OCI-LY3 (cell line): ENCODE data around the gene CYP24A1.

Experiments
- CTCF ChIP-seq: fragments of 200-600, 300-600 bp; sonication (generic); IDR thresholded peaks from 2 replicates; pipeline ENCODE4 v1.5.1; 2014; ENCODE audit warnings: antibody characterized with exemption, low read length, low read depth
- EZH2phosphoT487 ChIP-seq: fragments of 200-600 bp; shearing (Covaris generic); IDR thresholded peaks from 2 replicates; pipeline ENCODE4 v1.6.1; 2018; ENCODE audit warnings: antibody characterized with exemption, mixed run types, low read depth

DNA sequence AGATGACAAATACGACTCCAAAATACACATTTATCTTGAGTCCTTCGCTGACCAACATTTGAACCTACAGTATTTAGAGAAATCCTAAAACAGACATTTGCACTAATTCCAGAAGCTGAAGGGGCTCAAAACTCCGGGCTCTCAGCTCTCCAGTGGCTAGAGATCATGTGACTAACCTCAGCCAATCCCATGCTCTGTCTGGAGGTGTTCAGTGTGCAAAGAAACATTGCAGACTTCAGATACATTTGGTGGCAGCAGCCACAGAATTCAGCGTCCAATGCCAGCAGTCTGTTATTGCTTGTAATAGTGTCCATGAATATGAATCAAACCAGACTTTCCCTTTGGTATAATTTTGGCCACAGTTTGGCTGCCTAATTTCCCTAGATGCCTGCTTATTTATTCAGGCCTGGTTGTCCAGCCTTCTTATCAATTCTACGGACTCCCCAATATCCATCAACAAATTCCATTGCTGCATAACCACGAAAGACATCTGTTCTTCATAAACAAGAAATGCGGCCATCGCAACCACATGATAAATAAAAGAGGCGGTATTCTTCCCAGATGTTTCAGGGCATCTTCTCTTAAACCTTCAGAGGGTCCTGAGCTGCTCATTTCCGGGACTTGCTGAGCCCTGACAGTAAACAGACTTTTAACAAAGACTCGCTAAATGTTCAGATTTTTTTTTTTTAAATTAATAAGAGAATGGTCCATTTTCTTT, 14.5 kb upstream of the CYP24A1 start:
- TF ChIP-seq CTCF (no peak), EZH2phosphoT487 (no peak)
